K562 (cell line): ENCODE measurements around the gene LPIN2. TPM values are rescaled to one million over a fixed set of nuclear protein-coding genes. Genes with fewer than 3 reads are reported as not detected.

ENCODE experiments used
- ATAC-seq: fragments of 200-7000 bp; cut with Tn5 transposase; 3 replicates; pipeline ENCODE4 v1.9.1; 2020; ENCODE audit warnings: moderate library complexity
- BruUV-seq: library from RNA; stranded (reverse); fragments of 400-500 nt; replicated peaks from 2 replicates; lab custom pipeline; 2021; lab: Mats Ljungman, UMichigan
- CTCF ChIA-PET: fragments of 300-600 bp; formaldehyde crosslinking; extraction: SDS; loops from one replicate; lab custom pipeline; 2021; ENCODE audit warnings: low intra/inter-chr PET ratio; lab: Yijun Ruan, JAX
- POLR2A ChIA-PET: fragments of 300-600, 350-650 bp; sonication (Branson Sonifier 250); formaldehyde crosslinking; extraction: SDS; loops from one replicate; lab custom pipeline; 2021; ENCODE audit warnings: antibody characterized with exemption, inconsistent platforms; lab: Yijun Ruan, JAX
- DNase-seq, 4 experiments: peaks; one replicate each; pipeline versions ENCODE4 v3.0.0 to v3.0.0-alpha.2; 2011 to 2018; ENCODE audit warnings: low spot score in 3 of 4, mixed read lengths in 3 of 4; ENCODE audit errors: extremely low read depth in 1 of 4
- FAIRE-seq: peaks from 2 replicates; lab custom pipeline; 2011; peaks lifted over from hg19 to GRCh38; lab: Jason Lieb, UNC
- H2AFZ ChIP-seq: 2 replicates; pipeline ENCODE4 v1.6.0; 2011; ENCODE audit warnings: low read depth, low read length, control low read depth, inconsistent platforms
- H3K27ac ChIP-seq: fragments of 200-600 bp; 3 replicates; pipeline ENCODE4 v1.8.0; 2011; ENCODE audit warnings: low read depth, mild to moderate bottlenecking, control low read depth, inconsistent platforms, low read length, moderate library complexity, mixed read lengths; ENCODE audit errors: extremely low read depth
- H3K27me3 ChIP-seq, 2 experiments: fragments of 300-600 bp in 1 of 2; 2 replicates in 1 of 2; 3 replicates in 1 of 2; pipeline versions ENCODE4 v1.6.0 to v1.8.0; 2011; ENCODE audit warnings: inconsistent platforms in 2 of 2, low read length in 2 of 2, mild to moderate bottlenecking in 1 of 2, mixed read lengths in 1 of 2, moderate library complexity in 1 of 2; ENCODE audit not compliant: control insufficient read depth in 2 of 2, insufficient read depth in 2 of 2
- H3K36me3 ChIP-seq: fragments of 300-600 bp; 3 replicates; pipeline ENCODE4 v1.8.0; 2011; ENCODE audit warnings: mild to moderate bottlenecking, low read length, inconsistent platforms; ENCODE audit not compliant: control insufficient read depth, insufficient read depth
- H3K4me1 ChIP-seq, 2 experiments: fragments of 200-600 bp in 1 of 2; replicated peaks in 1 of 2; 2 replicates in 1 of 2; 3 replicates in 1 of 2; pipeline versions ENCODE4 v1.5.1 to v1.8.0; 2011; ENCODE audit warnings: inconsistent platforms in 2 of 2, low read length in 2 of 2, mild to moderate bottlenecking in 1 of 2, mixed read lengths in 1 of 2, moderate library complexity in 1 of 2; ENCODE audit not compliant: control insufficient read depth in 2 of 2, insufficient read depth in 2 of 2
- H3K4me2 ChIP-seq: 2 replicates; pipeline ENCODE4 v1.6.1; 2011; ENCODE audit warnings: low read length, control low read depth, inconsistent platforms, mixed read lengths; ENCODE audit not compliant: insufficient read depth
- H3K4me3 ChIP-seq: fragments of 200-600 bp; sonication (generic), shearing (Covaris generic); 2 replicates; pipeline ENCODE4 v1.5.1; 2016; ENCODE audit warnings: control low read depth, inconsistent platforms
- H3K79me2 ChIP-seq: fragments of 200-600 bp; 3 replicates; pipeline ENCODE4 v1.8.0; 2011; ENCODE audit warnings: low read length, inconsistent platforms; ENCODE audit not compliant: control insufficient read depth, insufficient read depth
- H3K9ac ChIP-seq, 2 experiments: 2 replicates each; pipeline versions ENCODE4 v1.6.0 to v1.6.1; 2011; ENCODE audit warnings: low read depth in 2 of 2, low read length in 2 of 2, control low read depth in 1 of 2, inconsistent platforms in 1 of 2, mild to moderate bottlenecking in 1 of 2, mixed read lengths in 1 of 2; ENCODE audit not compliant: insufficient read depth in 1 of 2
- H3K9me1 ChIP-seq: one replicate; pipeline ENCODE4 v1.6.0; 2011; ENCODE audit warnings: inconsistent platforms, mild to moderate bottlenecking, low read length, moderate library complexity; ENCODE audit not compliant: control insufficient read depth, insufficient read depth
- H3K9me3 ChIP-seq: replicated peaks from 2 replicates; pipeline ENCODE4 v1.5.1; 2011; ENCODE audit warnings: low read depth, low read length, inconsistent platforms; ENCODE audit not compliant: control insufficient read depth, insufficient read depth
- H4K20me1 ChIP-seq: replicated peaks from 2 replicates; pipeline ENCODE4 v1.6.1; 2011; ENCODE audit warnings: low read length, inconsistent platforms, mixed read lengths; ENCODE audit not compliant: control insufficient read depth, insufficient read depth
- MEF2D ChIP-seq: conservative IDR thresholded peaks from 2 replicates; pipeline ENCODE4 v1.6.1; 2016; ENCODE audit warnings: low read depth, missing genetic modification characterization, missing compliant biosample characterization
- NFRKB ChIP-seq: fragments of 450-650 bp; IDR thresholded peaks from 2 replicates; pipeline ENCODE4 v1.6.1; 2016; ENCODE audit warnings: low read depth
- PKNOX1 ChIP-seq: fragments of 450-650 bp; IDR thresholded peaks from 2 replicates; pipeline ENCODE4 v1.6.1; 2016
- PREB ChIP-seq: sonication (generic); formaldehyde crosslinking; IDR thresholded peaks from 2 replicates; pipeline ENCODE4 v1.8.1; 2023; ENCODE audit warnings: mild to moderate bottlenecking, missing genetic modification reagents
- ZZZ3 ChIP-seq: fragments of 450-650 bp; IDR thresholded peaks from 2 replicates; pipeline ENCODE4 v1.6.1; 2016; ENCODE audit warnings: antibody characterized with exemption, mild to moderate bottlenecking, moderate library complexity
- WGBS: fragments of 100-300 bp; shearing (Covaris generic); methylation state at CpG from one replicate; pipeline ENCODE4 v1.1.6; 2016; ENCODE audit warnings: low coverage, mixed read lengths; ENCODE audit not compliant: insufficient coverage; ENCODE audit errors: missing lambda C conversion rate; 5-methylcytosine and 5-hydroxymethylcytosine counted together
- in situ Hi-C: fragments of 300-500 bp; cut with MboI; formaldehyde crosslinking; loops from 4 replicates; pipeline ENCODE4 v1.15.0; 2018; ENCODE audit warnings: inconsistent platforms, mixed read lengths
- intact Hi-C: fragments of 100-400 bp; cut with micrococcal nuclease; formaldehyde crosslinking; loops from 2 replicates; pipeline ENCODE4 v1.14.2; 2022
- polyA plus RNA-seq, 8 experiments: library from polyadenylated mRNA; depleted of rRNA in 4 of 8; stranded (reverse) in 5 of 8; unstranded in 3 of 8; fragments of >200 nt; fragmentation: Nextera tagmentation in 2 of 8; fragmentation: Illumina TruSeq in 1 of 8; extraction: Ambion mirVana in 2 of 8; extraction: Trizol in 1 of 8; gene quantifications; 2 replicates each; pipeline versions ENCODE4 v1.2.1 to v1.2.3, GENCODE V29; 2011 to 2014; ENCODE audit warnings: inconsistent platforms in 1 of 8, missing spikeins in 1 of 8
- total RNA-seq, 7 experiments: library from RNA; depleted of rRNA in 6 of 7; stranded (reverse); fragments of >200 nt in 6 of 7; fragmentation: Illumina TruSeq in 2 of 7; extraction: Trizol in 2 of 7; gene quantifications; 2 replicates each; pipeline versions ENCODE4 v1.2.1 to v1.2.3, GENCODE V29; 2011 to 2021; ENCODE audit warnings: low replicate concordance in 1 of 7
- TF ChIP-seq, protein P1 (sequence below), 2 experiments: IDR thresholded peaks in 1 of 2; conservative IDR thresholded peaks in 1 of 2; 2 replicates each; pipeline ENCODE4 v1.6.1; 2016; ENCODE audit warnings: low read depth in 2 of 2, mild to moderate bottlenecking in 1 of 2, missing compliant biosample characterization in 1 of 2, missing genetic modification characterization in 1 of 2, moderate library complexity in 1 of 2
- TF ChIP-seq, protein P2 (sequence below): sonication (generic); formaldehyde crosslinking; IDR thresholded peaks from 2 replicates; pipeline ENCODE4 v1.8.1; 2023; ENCODE audit warnings: mild to moderate bottlenecking, missing genetic modification reagents

LPIN2 gene
- total and polyA plus RNA-seq, 9 of the 15 experiments (the other 6 are each of a cell fraction or from before 2014, with no cell fraction given): 5.2 to 34.8 (median 24.6) TPM

DNA sequence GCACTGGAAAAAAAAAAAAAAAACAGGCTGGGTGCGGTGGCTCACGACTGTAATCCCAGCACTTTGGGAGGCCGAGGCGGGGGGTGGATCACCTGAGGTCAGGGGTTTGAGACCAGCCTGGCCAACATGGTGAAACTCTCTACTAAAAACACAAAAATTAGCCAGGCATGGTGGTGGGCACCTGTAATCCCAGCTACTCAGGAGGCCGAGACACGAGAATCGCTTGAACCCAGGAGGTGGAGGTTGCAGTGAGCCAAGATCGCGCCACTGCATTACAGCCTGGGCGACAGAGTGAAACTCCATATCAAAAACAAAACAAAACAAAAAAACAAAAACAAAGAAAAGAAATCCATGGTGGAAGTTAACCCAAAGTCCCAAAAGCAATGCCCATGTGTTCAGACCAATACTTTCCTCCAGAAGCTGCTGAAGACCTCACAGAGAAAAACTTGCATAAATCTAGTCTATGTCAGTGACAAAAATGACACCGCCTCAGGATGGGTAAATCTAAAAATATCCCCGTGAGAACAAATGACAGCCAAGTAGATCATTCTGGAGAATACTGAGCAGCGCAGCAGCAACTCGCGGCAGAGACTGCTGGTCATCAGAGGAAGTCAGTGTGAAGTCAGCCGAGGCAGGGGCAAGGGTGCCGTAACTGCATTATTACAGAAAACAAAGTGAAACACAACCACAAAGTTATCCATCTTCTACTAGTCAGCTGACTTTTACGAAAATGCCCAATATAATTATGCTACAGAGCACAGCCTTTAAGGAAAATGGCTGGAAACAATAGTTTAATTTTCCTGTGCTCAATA is 41.0 kb downstream of the LPIN2 start:
- FAIRE-seq (no peak), ATAC-seq (0 out of 3 replicates have a peak, but pooled peaks have one; percentile 22), DNase-seq (no peak)
- no peak overlapping the region for H3K4me3 ChIP-seq
- no peak overlapping the region for H3K9ac ChIP-seq
- intact Hi-C loops (no loop called here), in situ Hi-C loops (no loop called here)
- 79% methylated on average over 17 of the region's 18 CpGs for WGBS
- no peaks in the 10 kb centered on the region for H3K27me3 ChIP-seq
- H4K20me1 ChIP-seq: peaks cover 22% of the 10 kb centered on the region
- no peaks in the 10 kb centered on the region for H3K9me1 ChIP-seq
- BruUV-seq: no TSS peak
- peaks cover 3% of the 10 kb centered on the region; the same call in 2 of the 3 replicates for H3K36me3 ChIP-seq
- no peak overlapping the region for H3K4me2 ChIP-seq
- peaks cover 90% of the 10 kb centered on the region for H3K79me2 ChIP-seq
- peaks cover 4 to 33% of the 10 kb centered on the region in 2 experiments; a peak in 4 of 5 replicates for H3K4me1 ChIP-seq
- no peak overlapping the region for H2AFZ ChIP-seq
- 0 out of 2 replicates have a peak, but pooled peaks have one; percentile 7 for TF ChIP-seq PKNOX1
- TF ChIP-seq NFRKB: no peak
- no peak for TF ChIP-seq PREB (CRISPR knock-in tag)
- TF ChIP-seq ZZZ3: no peak
- TF ChIP-seq, protein P1, sequence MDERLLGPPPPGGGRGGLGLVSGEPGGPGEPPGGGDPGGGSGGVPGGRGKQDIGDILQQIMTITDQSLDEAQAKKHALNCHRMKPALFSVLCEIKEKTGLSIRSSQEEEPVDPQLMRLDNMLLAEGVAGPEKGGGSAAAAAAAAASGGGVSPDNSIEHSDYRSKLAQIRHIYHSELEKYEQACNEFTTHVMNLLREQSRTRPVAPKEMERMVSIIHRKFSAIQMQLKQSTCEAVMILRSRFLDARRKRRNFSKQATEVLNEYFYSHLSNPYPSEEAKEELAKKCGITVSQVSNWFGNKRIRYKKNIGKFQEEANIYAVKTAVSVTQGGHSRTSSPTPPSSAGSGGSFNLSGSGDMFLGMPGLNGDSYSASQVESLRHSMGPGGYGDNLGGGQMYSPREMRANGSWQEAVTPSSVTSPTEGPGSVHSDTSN (CRISPR knock-in tag; IDR thresholded peaks at IDR 0.05; ENCODE audit: low read depth): no peak
- TF ChIP-seq, protein P1 (tag; conservative IDR thresholded peaks at IDR 0.05; ENCODE audit: low read depth): peak; percentile 44; the same call in 1 of the 2 replicates
- 0 out of 2 replicates have a peak, but pooled peaks have one; percentile 17 for TF ChIP-seq MEF2D
- TF ChIP-seq, protein P2, sequence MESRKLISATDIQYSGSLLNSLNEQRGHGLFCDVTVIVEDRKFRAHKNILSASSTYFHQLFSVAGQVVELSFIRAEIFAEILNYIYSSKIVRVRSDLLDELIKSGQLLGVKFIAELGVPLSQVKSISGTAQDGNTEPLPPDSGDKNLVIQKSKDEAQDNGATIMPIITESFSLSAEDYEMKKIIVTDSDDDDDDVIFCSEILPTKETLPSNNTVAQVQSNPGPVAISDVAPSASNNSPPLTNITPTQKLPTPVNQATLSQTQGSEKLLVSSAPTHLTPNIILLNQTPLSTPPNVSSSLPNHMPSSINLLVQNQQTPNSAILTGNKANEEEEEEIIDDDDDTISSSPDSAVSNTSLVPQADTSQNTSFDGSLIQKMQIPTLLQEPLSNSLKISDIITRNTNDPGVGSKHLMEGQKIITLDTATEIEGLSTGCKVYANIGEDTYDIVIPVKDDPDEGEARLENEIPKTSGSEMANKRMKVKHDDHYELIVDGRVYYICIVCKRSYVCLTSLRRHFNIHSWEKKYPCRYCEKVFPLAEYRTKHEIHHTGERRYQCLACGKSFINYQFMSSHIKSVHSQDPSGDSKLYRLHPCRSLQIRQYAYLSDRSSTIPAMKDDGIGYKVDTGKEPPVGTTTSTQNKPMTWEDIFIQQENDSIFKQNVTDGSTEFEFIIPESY (CRISPR knock-in tag): peak; percentile 95
- H3K9me3 ChIP-seq: no peaks in the 10 kb centered on the region
- ChIA-PET POLR2A (interaction anchor here (2.5 to 3.5 kb wide), 2 partner anchors 10 to 23 kb away, joined by 9 to 27 read pairs; no protein-coding TSS in a partner anchor), CTCF (interaction anchor here (0.7 kb wide), 1 partner anchor 389 kb away, joined by 4 read pairs; no protein-coding TSS in a partner anchor)
- H3K27ac ChIP-seq: no peak overlapping the region
